Measurements from ENCODE around the gene LRRC7.

DNA sequence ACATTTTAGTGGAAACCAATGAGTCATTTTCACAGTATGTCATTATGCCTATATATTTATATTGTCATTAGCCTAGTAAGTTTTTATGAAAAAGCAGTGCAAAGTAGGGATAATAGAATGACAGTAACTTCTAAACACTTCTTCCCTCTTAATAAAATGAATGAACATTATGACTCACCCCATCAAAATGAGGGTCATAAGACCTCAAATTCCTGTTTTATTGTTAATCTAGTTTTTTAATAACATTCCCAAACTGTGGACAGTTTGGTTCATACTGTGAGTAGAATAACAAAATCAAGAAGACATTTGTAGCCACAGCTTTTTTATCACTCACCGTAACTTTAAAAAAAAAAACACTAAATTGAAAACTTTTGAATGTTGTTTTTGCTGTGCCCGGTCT, 477.1 kb downstream of the LRRC7 start:
- TF ChIP-seq, protein P1, sequence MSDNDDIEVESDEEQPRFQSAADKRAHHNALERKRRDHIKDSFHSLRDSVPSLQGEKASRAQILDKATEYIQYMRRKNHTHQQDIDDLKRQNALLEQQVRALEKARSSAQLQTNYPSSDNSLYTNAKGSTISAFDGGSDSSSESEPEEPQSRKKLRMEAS (IDR thresholded peaks at IDR 0.05), result no peak
- TF ChIP-seq, protein P2, sequence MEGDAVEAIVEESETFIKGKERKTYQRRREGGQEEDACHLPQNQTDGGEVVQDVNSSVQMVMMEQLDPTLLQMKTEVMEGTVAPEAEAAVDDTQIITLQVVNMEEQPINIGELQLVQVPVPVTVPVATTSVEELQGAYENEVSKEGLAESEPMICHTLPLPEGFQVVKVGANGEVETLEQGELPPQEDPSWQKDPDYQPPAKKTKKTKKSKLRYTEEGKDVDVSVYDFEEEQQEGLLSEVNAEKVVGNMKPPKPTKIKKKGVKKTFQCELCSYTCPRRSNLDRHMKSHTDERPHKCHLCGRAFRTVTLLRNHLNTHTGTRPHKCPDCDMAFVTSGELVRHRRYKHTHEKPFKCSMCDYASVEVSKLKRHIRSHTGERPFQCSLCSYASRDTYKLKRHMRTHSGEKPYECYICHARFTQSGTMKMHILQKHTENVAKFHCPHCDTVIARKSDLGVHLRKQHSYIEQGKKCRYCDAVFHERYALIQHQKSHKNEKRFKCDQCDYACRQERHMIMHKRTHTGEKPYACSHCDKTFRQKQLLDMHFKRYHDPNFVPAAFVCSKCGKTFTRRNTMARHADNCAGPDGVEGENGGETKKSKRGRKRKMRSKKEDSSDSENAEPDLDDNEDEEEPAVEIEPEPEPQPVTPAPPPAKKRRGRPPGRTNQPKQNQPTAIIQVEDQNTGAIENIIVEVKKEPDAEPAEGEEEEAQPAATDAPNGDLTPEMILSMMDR (IDR thresholded peaks at IDR 0.05; ENCODE audit: control extremely low read depth in 1 of 3, insufficient read depth in 1 of 3, low read depth in 1 of 3, low read length in 3 of 3), result no peak
- TF ChIP-seq POLR2AphosphoS5 (IDR thresholded peaks at IDR 0.05; ENCODE audit: low read depth, low read length) (no peak), ZNF274 (IDR thresholded peaks at IDR 0.05; ENCODE audit: borderline replicate concordance, extremely low read depth, low read length) (no peak), RFX5 (IDR thresholded peaks at IDR 0.05; ENCODE audit: borderline replicate concordance, low read depth, low read length) (no peak), TEAD4 (IDR thresholded peaks at IDR 0.05; ENCODE audit: low read depth, low read length) (no peak), POLR2A (IDR thresholded peaks at IDR 0.05; ENCODE audit: control extremely low read depth in 1 of 2, low read depth in 2 of 2, low read length in 2 of 2) (no peak), YY1 (IDR thresholded peaks at IDR 0.05; ENCODE audit: low read depth, low read length) (no peak), TAF7 (optimal IDR thresholded peaks at IDR 0.05; ENCODE audit: borderline replicate concordance, low read depth, low read length) (no peak), GTF2F1 (IDR thresholded peaks at IDR 0.05; ENCODE audit: borderline replicate concordance, low read depth, low read length) (no peak), CREB1 (IDR thresholded peaks at IDR 0.05) (no peak), GABPA (IDR thresholded peaks at IDR 0.05; ENCODE audit: borderline replicate concordance, insufficient read depth, low read length) (no peak), EZH2 (IDR thresholded peaks at IDR 0.05; ENCODE audit: low read depth, low read length, severe bottlenecking) (no peak)
